Measurements from ENCODE around the gene PGAM1. TPM values are rescaled to one million over a fixed set of nuclear protein-coding genes. Genes with fewer than 3 reads are reported as not detected.
A peak's percentile ranks its signal among the peaks of the same experiment; 100 is the strongest.

Gene PGAM1
- total and polyA plus RNA-seq, 2 donors from 2014 or later = 161 to 328 TPM

DNA sequence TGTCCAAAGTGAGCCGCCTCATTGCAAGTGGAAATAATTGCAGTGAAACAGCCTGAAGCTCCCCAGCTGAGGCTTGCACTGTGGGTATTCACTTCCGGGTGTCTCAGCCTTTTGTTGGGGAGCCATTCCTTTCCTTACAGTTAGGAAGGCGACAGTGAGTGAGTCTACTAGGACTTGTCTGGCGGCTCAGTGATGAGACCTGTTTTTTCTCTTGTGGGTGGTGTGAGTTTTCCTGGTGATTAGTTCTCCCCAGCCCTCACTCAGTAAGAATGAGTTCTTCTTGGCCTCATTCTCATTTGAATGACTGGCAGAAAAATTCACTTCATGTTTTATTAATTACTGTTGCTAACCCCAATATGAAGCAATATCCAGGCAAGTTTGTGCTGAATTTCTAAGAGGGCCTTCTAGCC lies 2.6 kb downstream of the PGAM1 start:
- Histone ChIP-seq H3K4me1 (ENCODE audit: control insufficient read depth in 2 of 3, insufficient read depth in 2 of 3, low read depth in 1 of 3, low read length in 3 of 3) (peaks cover 0 to 15% (median 7%) of the 10 kb centered on the region in 3 donors), H3K36me3 (ENCODE audit: control insufficient read depth in 2 of 3, insufficient read depth in 3 of 3, low read length in 3 of 3) (peaks cover 11 to 22% (median 15%) of the 10 kb centered on the region in 3 donors), H3K9me3 (ENCODE audit: control insufficient read depth in 2 of 3, insufficient read depth in 1 of 3, low read length in 3 of 3) (no peaks in the 10 kb centered on the region), H3K9ac (ENCODE audit: low read length in 3 of 3) (no peak overlapping the region), H3K27me3 (ENCODE audit: control insufficient read depth, insufficient read depth, low read length) (no peaks in the 10 kb centered on the region), H3K4me3 (ENCODE audit: low read length in 3 of 3) (no peak overlapping the region), H3K27ac (ENCODE audit: low read depth in 2 of 2, low read length in 2 of 2) (no peak overlapping the region)
- TF ChIP-seq CTCF (IDR thresholded peaks at IDR 0.05; ENCODE audit: borderline replicate concordance, extremely low read depth, insufficient read depth) = no peak
- intact Hi-C loops (cut with DNase I) = no loop called here
- DNase-seq (no peak), FAIRE-seq (no peak)

GRCh38 chr10:97434055-97434454 lies 8.1 kb downstream of the PGAM1 start:
- peaks cover 17 to 57% (median 24%) of the 10 kb centered on the region in 3 donors for H3K36me3 ChIP-seq (ENCODE audit: control insufficient read depth in 2 of 3, insufficient read depth in 3 of 3, low read length in 3 of 3)
- H3K4me1 ChIP-seq (ENCODE audit: control insufficient read depth in 2 of 3, insufficient read depth in 2 of 3, low read depth in 1 of 3, low read length in 3 of 3) = no peaks in the 10 kb centered on the region
- H3K27ac ChIP-seq (ENCODE audit: low read depth in 2 of 2, low read length in 2 of 2) = no peak overlapping the region
- intact Hi-C loops (cut with DNase I) = no loop called here
- H3K9ac ChIP-seq (ENCODE audit: low read length in 3 of 3) = no peak overlapping the region
- H3K27me3 ChIP-seq (ENCODE audit: control insufficient read depth, insufficient read depth, low read length) = no peaks in the 10 kb centered on the region
- H3K4me3 ChIP-seq (ENCODE audit: low read length in 3 of 3) = no peak overlapping the region
- no peak for TF ChIP-seq CTCF (IDR thresholded peaks at IDR 0.05; ENCODE audit: borderline replicate concordance, extremely low read depth, insufficient read depth)
- no peak for FAIRE-seq
- H3K9me3 ChIP-seq (ENCODE audit: control insufficient read depth in 2 of 3, insufficient read depth in 1 of 3, low read length in 3 of 3) = no peaks in the 10 kb centered on the region
- peak in 1 of 5 donors; percentile 29 for DNase-seq

DNA sequence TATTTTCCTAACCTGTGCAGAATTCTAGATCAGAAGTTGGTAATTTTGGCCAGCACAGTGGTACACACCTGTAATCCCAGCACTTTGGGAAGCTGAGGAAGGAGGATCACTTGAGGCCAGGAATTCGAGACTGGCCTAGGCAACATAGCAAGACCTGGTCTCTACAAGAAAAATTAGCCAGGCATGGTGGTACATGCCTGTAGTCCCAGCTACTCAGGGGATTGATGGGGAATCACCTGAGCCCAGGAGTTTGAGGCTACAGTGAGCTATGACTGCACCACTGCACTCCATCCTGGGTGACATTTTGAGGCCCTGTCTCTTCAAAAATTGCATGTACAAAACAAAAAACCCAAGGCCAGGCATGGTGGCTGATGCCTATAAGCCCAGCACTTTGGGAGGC lies 8.6 kb downstream of the PGAM1 start:
- no peak for TF ChIP-seq CTCF (IDR thresholded peaks at IDR 0.05; ENCODE audit: borderline replicate concordance, extremely low read depth, insufficient read depth)
- no peak for DNase-seq
- no peak overlapping the region for H3K4me3 ChIP-seq (ENCODE audit: low read length in 3 of 3)
- no peak overlapping the region for H3K9ac ChIP-seq (ENCODE audit: low read length in 3 of 3)
- FAIRE-seq = no peak
- intact Hi-C loops (cut with DNase I) = no loop called here
- H3K36me3 ChIP-seq (ENCODE audit: control insufficient read depth in 2 of 3, insufficient read depth in 3 of 3, low read length in 3 of 3) = peaks cover 14 to 60% (median 25%) of the 10 kb centered on the region in 3 donors
- no peaks in the 10 kb centered on the region for H3K9me3 ChIP-seq (ENCODE audit: control insufficient read depth in 2 of 3, insufficient read depth in 1 of 3, low read length in 3 of 3)
- no peaks in the 10 kb centered on the region for H3K27me3 ChIP-seq (ENCODE audit: control insufficient read depth, insufficient read depth, low read length)
- no peaks in the 10 kb centered on the region for H3K4me1 ChIP-seq (ENCODE audit: control insufficient read depth in 2 of 3, insufficient read depth in 2 of 3, low read depth in 1 of 3, low read length in 3 of 3)
- no peak overlapping the region for H3K27ac ChIP-seq (ENCODE audit: low read depth in 2 of 2, low read length in 2 of 2)

DNA sequence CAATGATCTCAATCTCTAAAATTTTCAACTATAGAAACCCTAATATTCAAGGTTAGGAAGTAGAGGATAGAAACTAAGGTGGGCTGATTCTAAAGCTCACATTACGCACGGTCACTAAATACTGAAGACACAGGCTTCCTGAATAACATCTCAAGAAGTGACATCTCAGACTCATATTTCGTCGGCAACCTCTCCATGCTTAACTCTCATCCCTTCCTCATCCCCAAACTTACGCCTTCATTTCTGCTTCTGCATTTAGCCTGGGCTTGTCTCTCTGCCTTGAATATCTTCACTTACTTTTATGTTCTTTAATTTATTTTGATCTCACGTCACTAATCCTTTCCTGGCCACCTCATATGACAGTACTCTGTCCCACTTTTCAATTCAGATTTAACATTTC lies 9.2 kb downstream of the PGAM1 start:
- peaks cover 14 to 57% (median 25%) of the 10 kb centered on the region in 3 donors for H3K36me3 ChIP-seq (ENCODE audit: control insufficient read depth in 2 of 3, insufficient read depth in 3 of 3, low read length in 3 of 3)
- H3K27ac ChIP-seq (ENCODE audit: low read depth in 2 of 2, low read length in 2 of 2) = no peak overlapping the region
- DNase-seq = no peak
- no peaks in the 10 kb centered on the region for H3K27me3 ChIP-seq (ENCODE audit: control insufficient read depth, insufficient read depth, low read length)
- FAIRE-seq = no peak
- H3K4me3 ChIP-seq (ENCODE audit: low read length in 3 of 3) = no peak overlapping the region
- H3K9me3 ChIP-seq (ENCODE audit: control insufficient read depth in 2 of 3, insufficient read depth in 1 of 3, low read length in 3 of 3) = no peaks in the 10 kb centered on the region
- no peak for TF ChIP-seq CTCF (IDR thresholded peaks at IDR 0.05; ENCODE audit: borderline replicate concordance, extremely low read depth, insufficient read depth)
- intact Hi-C loops (cut with DNase I) = no loop called here
- H3K9ac ChIP-seq (ENCODE audit: low read length in 3 of 3) = no peak overlapping the region
- no peaks in the 10 kb centered on the region for H3K4me1 ChIP-seq (ENCODE audit: control insufficient read depth in 2 of 3, insufficient read depth in 2 of 3, low read depth in 1 of 3, low read length in 3 of 3)
